Liver (tissue), 9 donors: Measurements from ENCODE around the gene ELF2. TPM values are rescaled to one million over a fixed set of nuclear protein-coding genes. Genes with fewer than 3 reads are reported as not detected.

Source experiments
- DNase-seq: peaks from one replicate; pipeline ENCODE4 v3.0.0-alpha.2; 2017; ENCODE audit warnings: low spot score
- H3K27ac ChIP-seq, 2 donors: one replicate each; pipeline ENCODE4 v1.7.0; 2013; ENCODE audit warnings: inconsistent platforms in 2 of 2, low read length in 2 of 2, control low read depth in 1 of 2, low read depth in 1 of 2, mild to moderate bottlenecking in 1 of 2
- H3K27me3 ChIP-seq, 4 donors: one replicate each; pipeline versions ENCODE4 v1.6.1 to v1.7.0; 2013; ENCODE audit warnings: low read length in 3 of 4, inconsistent platforms in 1 of 4, mild to moderate bottlenecking in 1 of 4, moderate library complexity in 1 of 4; ENCODE audit not compliant: control insufficient read depth in 4 of 4, insufficient read depth in 4 of 4
- H3K36me3 ChIP-seq, 4 donors: one replicate each; pipeline versions ENCODE4 v1.6.1 to v1.7.0; 2013; ENCODE audit warnings: low read length in 3 of 4, mild to moderate bottlenecking in 3 of 4, low read depth in 1 of 4, moderate library complexity in 1 of 4; ENCODE audit not compliant: control insufficient read depth in 4 of 4, insufficient read depth in 3 of 4
- H3K4me1 ChIP-seq, 4 donors: one replicate each; pipeline versions ENCODE4 v1.6.1 to v1.7.0; 2013; ENCODE audit warnings: low read length in 3 of 4, mild to moderate bottlenecking in 3 of 4, moderate library complexity in 1 of 4; ENCODE audit not compliant: control insufficient read depth in 4 of 4, insufficient read depth in 4 of 4
- H3K4me3 ChIP-seq, 3 donors: one replicate each; pipeline versions ENCODE4 v1.6.1 to v1.7.0; 2013; ENCODE audit warnings: low read length in 3 of 3, control low read depth in 1 of 3, low read depth in 1 of 3, mild to moderate bottlenecking in 1 of 3
- H3K9ac ChIP-seq, 2 donors: one replicate each; pipeline ENCODE4 v1.7.0; 2013; ENCODE audit warnings: low read length in 2 of 2, mild to moderate bottlenecking in 2 of 2, moderate library complexity in 2 of 2, control low read depth in 1 of 2, low read depth in 1 of 2
- H3K9me3 ChIP-seq, 4 donors: one replicate each; pipeline versions ENCODE4 v1.6.1 to v1.7.0; 2013; ENCODE audit warnings: low read length in 3 of 4; ENCODE audit not compliant: control insufficient read depth in 4 of 4
- EGR1 ChIP-seq, 2 donors: IDR thresholded peaks; 2 replicates each; pipeline ENCODE4 v1.6.1; 2016 to 2018; ENCODE audit warnings: antibody characterized with exemption in 2 of 2, low read depth in 2 of 2
- FOXA2 ChIP-seq: IDR thresholded peaks from 2 replicates; pipeline ENCODE4 v1.6.1; 2016; ENCODE audit warnings: antibody characterized with exemption
- GABPA ChIP-seq, 2 donors: IDR thresholded peaks in 1 of 2; conservative IDR thresholded peaks in 1 of 2; 2 replicates each; pipeline ENCODE4 v1.6.1; 2016; ENCODE audit warnings: antibody characterized with exemption in 2 of 2, mild to moderate bottlenecking in 1 of 2, moderate library complexity in 1 of 2
- HNF4A ChIP-seq, 2 donors: conservative IDR thresholded peaks; 2 replicates each; pipeline ENCODE4 v1.6.1; 2016; ENCODE audit warnings: antibody characterized with exemption in 2 of 2, mild to moderate bottlenecking in 2 of 2
- HNF4G ChIP-seq: IDR thresholded peaks from 2 replicates; pipeline ENCODE4 v1.6.1; 2016; ENCODE audit warnings: antibody characterized with exemption
- MAX ChIP-seq: IDR thresholded peaks from 2 replicates; pipeline ENCODE4 v1.6.1; 2016; ENCODE audit warnings: antibody characterized with exemption
- NR2F2 ChIP-seq: IDR thresholded peaks from 2 replicates; pipeline ENCODE4 v1.6.1; 2016; ENCODE audit warnings: antibody characterized with exemption
- REST ChIP-seq: IDR thresholded peaks from 2 replicates; pipeline ENCODE4 v1.6.1; 2016; ENCODE audit warnings: antibody characterized with exemption, mild to moderate bottlenecking
- RXRA ChIP-seq, 2 donors: IDR thresholded peaks; 2 replicates each; pipeline ENCODE4 v1.6.1; 2017 to 2018; ENCODE audit warnings: antibody characterized with exemption in 2 of 2, mild to moderate bottlenecking in 1 of 2
- SP1 ChIP-seq: IDR thresholded peaks from 2 replicates; pipeline ENCODE4 v1.6.1; 2018; ENCODE audit warnings: antibody characterized with exemption, mild to moderate bottlenecking
- TAF1 ChIP-seq: conservative IDR thresholded peaks from 2 replicates; pipeline ENCODE4 v1.6.1; 2016; ENCODE audit warnings: antibody characterized with exemption, mild to moderate bottlenecking
- WGBS: extraction: QIAGEN DNeasy Blood & Tissue Kit; methylation state at CpG from one replicate; pipeline ENCODE4 v1.1.7; 2013; 5-methylcytosine and 5-hydroxymethylcytosine counted together
- polyA plus RNA-seq, 2 donors: library from polyadenylated mRNA; stranded (reverse) in 1 of 2; unstranded in 1 of 2; fragments of 200-250 nt in 1 of 2; fragments of >200 nt in 1 of 2; fragmentation: Nextera tagmentation in 1 of 2; extraction: Ambion mirVana in 1 of 2; gene quantifications; one replicate each; pipeline versions ENCODE4 v1.2.1 to v1.2.3, GENCODE V29; 2013 to 2015
- total RNA-seq, 2 donors: library from RNA; depleted of rRNA; stranded (reverse); fragments of >200 nt; gene quantifications; one replicate each; pipeline ENCODE4 v1.2.3, GENCODE V29; 2014
- TF ChIP-seq, protein P1 (sequence below): fragments of 150-350 bp; IDR thresholded peaks from 2 replicates; pipeline ENCODE4 v1.5.1; 2017; ENCODE audit warnings: improper control_type of control experiment, low read depth, low read length; ENCODE audit not compliant: missing input control
- TF ChIP-seq, protein P2 (sequence below): IDR thresholded peaks from 2 replicates; pipeline ENCODE4 v1.6.1; 2016; ENCODE audit warnings: antibody characterized with exemption
- TF ChIP-seq, protein P3 (sequence below): IDR thresholded peaks from 2 replicates; pipeline ENCODE4 v1.6.1; 2016; ENCODE audit warnings: antibody characterized with exemption
- donor health status: healthy.
- donor health status: healthy.
- donor health status: healthy.
- donor health status: healthy.
- donor health status: healthy.

ELF2 gene
- total and polyA plus RNA-seq, 4 donors: 8.1 to 35.3 (median 24.1) TPM

- TF ChIP-seq, protein P1, sequence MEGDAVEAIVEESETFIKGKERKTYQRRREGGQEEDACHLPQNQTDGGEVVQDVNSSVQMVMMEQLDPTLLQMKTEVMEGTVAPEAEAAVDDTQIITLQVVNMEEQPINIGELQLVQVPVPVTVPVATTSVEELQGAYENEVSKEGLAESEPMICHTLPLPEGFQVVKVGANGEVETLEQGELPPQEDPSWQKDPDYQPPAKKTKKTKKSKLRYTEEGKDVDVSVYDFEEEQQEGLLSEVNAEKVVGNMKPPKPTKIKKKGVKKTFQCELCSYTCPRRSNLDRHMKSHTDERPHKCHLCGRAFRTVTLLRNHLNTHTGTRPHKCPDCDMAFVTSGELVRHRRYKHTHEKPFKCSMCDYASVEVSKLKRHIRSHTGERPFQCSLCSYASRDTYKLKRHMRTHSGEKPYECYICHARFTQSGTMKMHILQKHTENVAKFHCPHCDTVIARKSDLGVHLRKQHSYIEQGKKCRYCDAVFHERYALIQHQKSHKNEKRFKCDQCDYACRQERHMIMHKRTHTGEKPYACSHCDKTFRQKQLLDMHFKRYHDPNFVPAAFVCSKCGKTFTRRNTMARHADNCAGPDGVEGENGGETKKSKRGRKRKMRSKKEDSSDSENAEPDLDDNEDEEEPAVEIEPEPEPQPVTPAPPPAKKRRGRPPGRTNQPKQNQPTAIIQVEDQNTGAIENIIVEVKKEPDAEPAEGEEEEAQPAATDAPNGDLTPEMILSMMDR: no peak
- no peak for TF ChIP-seq HNF4A (conservative IDR thresholded peaks at IDR 0.05)
- TF ChIP-seq GABPA (IDR thresholded peaks at IDR 0.05 in 1 of 2, conservative IDR thresholded peaks at IDR 0.05 in 1 of 2): no peak
- TF ChIP-seq, protein P2, sequence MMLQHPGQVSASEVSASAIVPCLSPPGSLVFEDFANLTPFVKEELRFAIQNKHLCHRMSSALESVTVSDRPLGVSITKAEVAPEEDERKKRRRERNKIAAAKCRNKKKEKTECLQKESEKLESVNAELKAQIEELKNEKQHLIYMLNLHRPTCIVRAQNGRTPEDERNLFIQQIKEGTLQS: no peak
- TF ChIP-seq SP1: no peak
Measured at GRCh38 chr4:139054791-139055505, 122.1 kb downstream of the ELF2 start (continued).

- no peak for DNase-seq
- no peak overlapping the region for H3K27ac ChIP-seq
- WGBS: 96% methylated on average over 1 of the region's 1 CpG
- H3K9me3 ChIP-seq: no peaks in the 10 kb centered on the region
- no peak overlapping the region for H3K4me3 ChIP-seq
- peaks cover 3 to 25% (median 9%) of the 10 kb centered on the region in 4 donors for H3K36me3 ChIP-seq
- no peaks in the 10 kb centered on the region for H3K27me3 ChIP-seq
- H3K9ac ChIP-seq: no peak overlapping the region
- H3K4me1 ChIP-seq: no peaks in the 10 kb centered on the region
- TF ChIP-seq EGR1 (IDR thresholded peaks at IDR 0.05; ENCODE audit: low read depth in 2 of 2): no peak
- no peak for TF ChIP-seq TAF1
- TF ChIP-seq, protein P3, sequence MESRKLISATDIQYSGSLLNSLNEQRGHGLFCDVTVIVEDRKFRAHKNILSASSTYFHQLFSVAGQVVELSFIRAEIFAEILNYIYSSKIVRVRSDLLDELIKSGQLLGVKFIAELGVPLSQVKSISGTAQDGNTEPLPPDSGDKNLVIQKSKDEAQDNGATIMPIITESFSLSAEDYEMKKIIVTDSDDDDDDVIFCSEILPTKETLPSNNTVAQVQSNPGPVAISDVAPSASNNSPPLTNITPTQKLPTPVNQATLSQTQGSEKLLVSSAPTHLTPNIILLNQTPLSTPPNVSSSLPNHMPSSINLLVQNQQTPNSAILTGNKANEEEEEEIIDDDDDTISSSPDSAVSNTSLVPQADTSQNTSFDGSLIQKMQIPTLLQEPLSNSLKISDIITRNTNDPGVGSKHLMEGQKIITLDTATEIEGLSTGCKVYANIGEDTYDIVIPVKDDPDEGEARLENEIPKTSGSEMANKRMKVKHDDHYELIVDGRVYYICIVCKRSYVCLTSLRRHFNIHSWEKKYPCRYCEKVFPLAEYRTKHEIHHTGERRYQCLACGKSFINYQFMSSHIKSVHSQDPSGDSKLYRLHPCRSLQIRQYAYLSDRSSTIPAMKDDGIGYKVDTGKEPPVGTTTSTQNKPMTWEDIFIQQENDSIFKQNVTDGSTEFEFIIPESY: no peak
- no peak for TF ChIP-seq RXRA (IDR thresholded peaks at IDR 0.05)
- TF ChIP-seq MAX: no peak
- TF ChIP-seq, protein P1: no peak
- TF ChIP-seq SP1: no peak
Measured at GRCh38 chr4:139053909-139054308, 123.1 kb downstream of the ELF2 start.

DNA sequence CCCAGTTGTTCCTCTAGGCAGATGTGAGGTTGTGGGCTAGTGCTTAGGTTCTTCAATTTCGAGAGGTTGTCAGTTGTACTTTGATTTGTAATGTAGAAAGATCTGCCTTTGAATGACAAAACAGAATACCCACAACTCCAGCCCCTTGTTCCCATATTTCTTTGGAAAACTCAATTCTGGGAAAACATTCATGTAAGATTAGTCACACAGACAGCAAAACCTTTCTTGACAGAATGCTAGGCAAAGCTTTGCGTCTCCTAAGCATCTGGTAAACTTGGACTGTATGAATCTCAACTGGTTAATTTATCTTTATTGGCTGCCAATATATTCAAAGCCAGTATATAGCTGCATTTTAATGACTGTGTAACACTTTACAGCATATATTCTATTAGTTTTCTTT, 126.6 kb downstream of the ELF2 start:
- H3K9ac ChIP-seq: no peak overlapping the region
- no peak overlapping the region for H3K27ac ChIP-seq
- no peak for TF ChIP-seq REST
- TF ChIP-seq FOXA2: no peak
- TF ChIP-seq HNF4G: no peak
- TF ChIP-seq EGR1 (IDR thresholded peaks at IDR 0.05; ENCODE audit: low read depth in 2 of 2): no peak
- TF ChIP-seq MAX: no peak
- no peak for TF ChIP-seq TAF1
- TF ChIP-seq NR2F2: no peak
- no peaks in the 10 kb centered on the region for H3K27me3 ChIP-seq
- WGBS: 89% methylated on average over 2 of the region's 2 CpGs
- H3K36me3 ChIP-seq: peaks cover 0 to 29% (median 9%) of the 10 kb centered on the region in 4 donors
- no peak overlapping the region for H3K4me3 ChIP-seq
- no peak for DNase-seq
- no peaks in the 10 kb centered on the region for H3K9me3 ChIP-seq
- H3K4me1 ChIP-seq: no peaks in the 10 kb centered on the region
